Stimulated activated CD8-positive, alpha-beta memory T cell treated with anti-CD3 and anti-CD28 coated beads, Interleukin-2, amount 100 ng/mL, for 48 hours (primary cell): ENCODE data around the gene SMIM33.
"Not testable (repeated sequence)": the region's sequence is repeated elsewhere in the genome, so short reads cannot be mapped to it uniquely, and the experiment has no call there.

Source experiments
- DNase-seq, 2 donors: peaks; one replicate each; pipeline ENCODE4 v3.0.0-alpha.2; 2020; ENCODE audit warnings: low read depth in 2 of 2

SMIM33 gene

DNA sequence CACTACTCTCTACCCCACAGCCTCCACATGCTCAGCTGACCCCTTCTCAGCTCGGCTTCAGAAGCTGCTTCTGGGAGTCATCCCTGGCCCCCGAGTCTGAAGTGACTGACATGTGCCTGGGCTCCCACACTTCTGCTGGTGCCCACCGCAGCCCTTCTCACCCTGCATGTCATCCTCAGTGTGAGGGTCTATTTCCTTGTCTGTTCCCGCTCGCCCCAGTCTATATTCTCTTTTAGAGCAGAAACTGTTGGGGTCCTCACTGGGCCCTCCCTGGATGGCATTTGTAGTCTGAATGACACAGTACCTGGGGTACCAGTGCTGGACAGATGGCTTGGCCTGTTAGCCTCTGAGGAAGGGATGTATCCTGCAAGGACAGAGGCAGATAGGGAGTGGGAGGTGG, 13.6 kb upstream of the SMIM33 start:
- no peak for DNase-seq

GRCh38 chr5:139457653-139458306, 13.0 kb upstream of the SMIM33 start:
- DNase-seq, result no peak

DNA sequence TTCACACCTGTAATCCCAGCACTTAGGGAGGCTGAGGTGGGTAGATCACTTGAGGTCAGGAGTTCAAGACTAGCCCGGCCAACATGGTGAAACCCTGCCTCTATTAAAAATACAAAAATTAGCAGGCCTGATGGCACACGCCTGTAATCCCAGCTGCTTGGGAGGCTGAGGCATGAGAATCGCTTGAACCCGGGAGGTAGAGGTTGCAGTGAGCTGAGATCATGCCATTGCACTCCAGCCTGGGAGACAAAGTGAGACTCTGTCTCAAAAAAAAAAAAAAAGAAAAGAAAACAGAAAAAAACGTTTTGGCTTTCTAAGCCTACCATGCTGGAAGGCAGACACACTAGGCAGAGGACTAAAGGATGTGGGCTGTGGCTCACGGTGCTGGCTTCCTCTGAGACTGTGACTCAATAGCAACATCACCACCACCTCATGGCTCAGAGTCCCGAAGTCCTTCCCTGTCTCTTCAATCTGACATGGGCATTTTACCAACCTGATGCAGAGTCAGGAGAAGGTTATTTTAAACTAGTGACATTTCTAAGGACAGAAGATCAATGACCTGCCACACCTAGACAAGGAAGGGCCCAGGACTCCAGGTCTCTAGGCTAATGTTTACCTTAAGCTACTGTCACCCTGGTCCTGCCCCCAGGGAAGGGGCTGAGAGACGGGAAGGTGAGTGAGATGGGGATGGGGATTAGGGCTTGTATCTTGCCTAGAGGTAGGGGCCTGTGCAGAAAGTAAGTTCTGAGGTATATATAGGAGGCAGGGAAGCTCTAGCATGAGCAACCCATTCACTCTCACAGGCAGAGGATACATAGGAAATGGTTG, 12.0 kb upstream of the SMIM33 start:
- DNase-seq, result peak in 1 of 2 donors; percentile 65

GRCh38 chr5:139459451-139459934, 11.3 kb upstream of the SMIM33 start:
- no peak for DNase-seq

DNA sequence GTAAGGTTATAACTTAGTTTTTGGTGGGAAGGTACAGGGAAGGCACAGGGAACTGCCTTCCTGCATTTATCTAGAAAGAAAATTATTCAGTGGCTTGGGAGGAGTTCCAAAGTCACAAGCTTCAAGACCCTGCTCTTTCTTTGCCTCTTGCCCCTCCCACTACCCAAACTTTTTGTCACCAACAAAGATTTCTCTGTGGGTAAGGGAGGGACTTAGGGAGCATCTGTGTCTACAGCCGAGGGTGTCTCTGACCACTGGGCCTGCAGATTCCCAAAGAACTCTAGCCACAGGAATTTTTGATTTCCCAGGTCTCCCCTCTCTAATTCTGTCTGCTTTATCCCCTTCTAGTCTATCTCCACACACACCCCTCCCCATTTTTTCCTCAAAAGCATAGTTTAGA, 10.3 kb upstream of the SMIM33 start:
- no peak for DNase-seq

GRCh38 chr5:139461176-139461575, 9.6 kb upstream of the SMIM33 start:
- no peak for DNase-seq

GRCh38 chr5:139461698-139462097, 9.1 kb upstream of the SMIM33 start:
- DNase-seq, result no peak

DNA sequence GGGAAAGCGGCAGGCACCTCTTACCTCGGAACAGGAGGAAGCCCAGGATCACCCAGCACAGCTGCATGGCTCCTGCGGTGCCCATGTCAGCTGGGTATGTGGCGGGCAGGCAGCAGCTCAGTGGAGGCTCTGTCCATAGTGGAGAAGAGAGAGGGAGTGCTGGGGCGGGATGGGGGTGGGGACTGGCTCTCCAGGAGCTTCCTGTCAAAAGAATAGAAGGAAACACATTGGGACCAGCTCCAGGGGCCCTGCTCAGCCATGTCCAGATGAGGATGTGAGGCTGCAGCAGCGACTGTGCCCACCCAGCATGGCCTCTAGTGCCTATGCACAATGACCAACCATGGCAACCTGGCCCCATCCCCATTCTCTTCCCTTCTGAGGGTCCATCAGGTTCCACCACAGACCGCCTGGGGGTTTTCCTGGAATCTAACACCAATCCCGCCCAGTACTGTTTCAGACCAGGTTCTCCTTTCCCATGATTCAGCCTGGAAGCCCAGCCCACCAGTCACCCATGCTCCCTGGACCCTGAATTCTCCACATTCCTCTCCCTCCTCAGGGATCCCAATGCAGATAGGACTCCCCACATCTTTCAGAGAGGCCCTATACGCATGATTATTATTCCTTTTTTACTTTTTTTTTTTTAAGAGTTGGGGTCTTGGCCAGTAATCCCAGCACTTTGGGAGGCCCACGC, 8.1 kb upstream of the SMIM33 start, which contains the start of gene ECSCR:
ECSCR (minus strand) TSS at position 158 of the 691 bp plus-strand sequence; CDS start at position 85, 73 bp downstream.
- DNase-seq, result no peak

DNA sequence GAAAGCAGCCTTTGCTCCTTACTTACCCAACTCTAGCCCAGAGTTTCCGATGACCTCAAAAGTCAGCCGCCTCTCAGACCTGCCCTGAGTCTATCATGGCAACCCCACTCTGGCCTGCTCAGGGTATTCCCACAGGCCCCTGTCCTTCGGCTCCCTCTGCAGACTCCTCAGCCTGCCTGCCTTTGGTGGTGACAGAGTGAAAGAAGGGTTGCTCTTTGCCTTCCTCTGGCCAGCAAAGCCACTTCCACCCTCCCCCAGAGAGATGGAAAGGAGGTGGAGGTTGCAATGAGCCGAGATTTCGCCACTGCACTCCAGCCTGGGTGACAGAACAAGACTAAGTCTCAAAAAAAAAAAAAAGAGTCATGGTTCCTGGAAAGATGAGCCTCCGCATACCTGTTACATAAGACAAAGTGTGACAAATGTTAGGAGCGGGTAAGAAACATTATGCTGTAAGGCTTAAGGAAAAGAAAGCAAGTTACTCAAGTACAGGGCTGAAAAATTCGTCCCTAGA, 2.3 kb upstream of the SMIM33 start:
- DNase-seq, result no peak

DNA sequence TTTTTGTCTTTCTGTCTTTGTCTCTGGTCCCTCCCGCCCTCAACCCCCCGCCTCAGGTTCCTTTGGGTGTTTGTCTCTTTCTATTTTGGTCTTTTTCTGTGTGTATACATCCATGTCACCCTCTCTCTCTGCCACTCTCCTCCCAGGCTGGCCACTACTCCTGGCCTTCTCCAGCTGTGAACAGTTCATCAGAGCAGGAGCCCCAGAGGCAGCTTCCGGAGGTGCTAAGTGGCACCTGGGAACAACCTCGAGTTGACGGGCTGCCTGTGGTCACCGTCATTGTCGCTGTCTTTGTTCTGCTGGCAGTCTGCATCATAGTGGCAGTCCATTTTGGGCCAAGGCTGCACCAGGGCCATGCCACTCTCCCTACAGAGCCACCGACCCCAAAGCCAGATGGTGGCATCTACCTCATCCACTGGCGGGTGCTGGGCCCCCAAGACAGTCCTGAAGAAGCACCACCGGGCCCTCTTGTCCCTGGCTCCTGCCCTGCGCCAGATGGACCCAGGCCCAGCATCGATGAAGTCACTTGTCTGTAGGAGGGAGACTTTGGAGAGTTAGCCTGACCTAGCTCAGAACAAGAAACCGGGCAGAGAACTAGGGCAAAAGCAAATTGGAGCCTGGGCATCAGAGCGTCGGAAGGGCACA, 1.7 kb downstream of the SMIM33 start:
- no peak for DNase-seq

GRCh38 chr5:139473105-139473504, 2.3 kb downstream of the SMIM33 start:
- DNase-seq, result no peak

- DNase-seq, result no peak
These were observed 2.8 kb downstream of the SMIM33 start for GRCh38 chr5:139473565-139473964.

DNA sequence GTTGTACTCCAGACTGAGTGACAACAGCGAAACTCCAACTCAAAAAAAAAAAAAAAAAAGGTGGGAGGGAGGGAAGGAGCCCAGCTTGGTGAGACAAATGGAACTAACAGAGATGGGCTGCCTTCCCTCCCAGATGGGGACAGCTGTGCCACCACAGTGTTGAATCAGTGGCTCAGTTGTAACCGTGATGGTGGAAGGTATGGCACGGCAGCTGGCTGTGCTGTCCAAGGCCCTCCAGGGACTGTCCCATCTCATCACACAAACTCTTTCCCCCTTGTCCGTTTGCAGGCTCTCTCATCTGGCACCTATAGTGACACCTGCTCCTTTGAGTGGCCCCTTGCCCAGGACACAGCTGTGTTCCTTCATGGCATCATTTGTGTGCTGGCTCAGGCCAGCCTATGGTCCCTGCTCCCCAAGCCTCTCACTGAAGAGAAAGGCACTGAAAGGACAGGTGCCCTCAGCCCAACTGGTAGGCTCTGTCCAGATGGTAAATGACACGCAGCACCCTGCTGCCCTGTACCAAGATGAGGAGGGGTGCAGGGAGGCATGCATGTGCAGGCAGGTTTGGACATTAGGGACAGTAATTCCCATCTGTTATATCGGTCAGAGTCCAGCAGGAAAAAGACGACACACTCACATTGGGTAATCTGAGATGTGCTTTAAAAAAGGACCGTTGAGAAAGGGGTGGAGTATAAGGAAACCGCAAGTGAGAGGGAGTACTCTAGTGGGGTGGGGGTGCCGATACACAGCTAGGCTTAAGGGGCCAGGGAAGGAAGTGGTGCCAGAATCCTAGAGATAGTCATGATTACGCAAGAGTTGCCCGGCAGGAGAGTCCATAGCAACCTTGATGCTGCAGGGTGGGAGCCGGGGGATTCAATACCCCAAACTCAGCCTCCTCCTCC, 4.3 kb downstream of the SMIM33 start:
- no peak for DNase-seq

- no peak for DNase-seq
These were observed 5.2 kb downstream of the SMIM33 start for GRCh38 chr5:139475865-139476617.

GRCh38 chr5:139478657-139479423, 8.0 kb downstream of the SMIM33 start:
- not testable (repeated sequence) for DNase-seq

- DNase-seq, result not testable (repeated sequence)
These were observed 8.9 kb downstream of the SMIM33 start for GRCh38 chr5:139479729-139480128.

GRCh38 chr5:139481122-139481533, 10.3 kb downstream of the SMIM33 start:
- DNase-seq, result no peak

GRCh38 chr5:139481580-139482049, 10.8 kb downstream of the SMIM33 start:
- DNase-seq, result no peak
